H1 (cell line): ENCODE measurements around the gene MIA3. TPM values are rescaled to one million over a fixed set of nuclear protein-coding genes. Genes with fewer than 3 reads are reported as not detected.

ENCODE experiments used
- CTCF ChIA-PET: fragments of 300-600 bp; sonication (Branson Sonifier 250); formaldehyde crosslinking; loops from one replicate; lab custom pipeline; 2021; ENCODE audit not compliant: partially characterized antibody; lab: Charles Lee
- POLR2A ChIA-PET: fragments of 300-600 bp; sonication (Branson Sonifier 250); formaldehyde crosslinking; loops from one replicate; lab custom pipeline; 2021; ENCODE audit warnings: inconsistent platforms; ENCODE audit not compliant: partially characterized antibody; lab: Charles Lee
- DNase-seq, 2 experiments: peaks; one replicate each; pipeline versions ENCODE4 v3.0.0 to v3.0.0-alpha.2; 2010 to 2022; ENCODE audit warnings: low spot score in 2 of 2, low read depth in 1 of 2, mixed read lengths in 1 of 2
- FAIRE-seq: peaks from 2 replicates; lab custom pipeline; 2011; peaks lifted over from hg19 to GRCh38; lab: Jason Lieb, UNC
- H2AFZ ChIP-seq: 2 replicates; pipeline ENCODE4 v1.8.1; 2012; ENCODE audit warnings: low read length, inconsistent platforms
- H2AK5ac ChIP-seq: 2 replicates; pipeline ENCODE4 v1.6.1; 2013; ENCODE audit warnings: low read depth, low read length
- H2BK120ac ChIP-seq: replicated peaks from 2 replicates; pipeline ENCODE3; 2013; ENCODE audit warnings: low read depth, low read length, inconsistent platforms
- H2BK12ac ChIP-seq: 2 replicates; pipeline ENCODE4 v1.6.1; 2013; ENCODE audit warnings: low read depth, low read length
- H2BK15ac ChIP-seq: 2 replicates; pipeline ENCODE4 v1.6.1; 2013; ENCODE audit warnings: low read length
- H2BK20ac ChIP-seq: 2 replicates; pipeline ENCODE4 v1.6.1; 2013; ENCODE audit warnings: low read length
- H2BK5ac ChIP-seq: 2 replicates; pipeline ENCODE4 v1.6.1; 2013; ENCODE audit warnings: low read depth, low read length
- H3K14ac ChIP-seq: 2 replicates; pipeline ENCODE4 v1.6.1; 2013; ENCODE audit warnings: inconsistent platforms; ENCODE audit not compliant: insufficient read length
- H3K18ac ChIP-seq: 2 replicates; pipeline ENCODE4 v1.6.1; 2013; ENCODE audit warnings: low read length; ENCODE audit errors: extremely low read depth
- H3K23ac ChIP-seq: 2 replicates; pipeline ENCODE4 v1.6.1; 2013; ENCODE audit warnings: inconsistent platforms; ENCODE audit not compliant: insufficient read length
- H3K23me2 ChIP-seq: 2 replicates; pipeline ENCODE4 v1.6.1; 2013; ENCODE audit warnings: low read depth, low read length
- H3K27ac ChIP-seq: 2 replicates; pipeline ENCODE4 v1.6.1; 2011; ENCODE audit warnings: low read depth, low read length, inconsistent platforms
- H3K27me3 ChIP-seq, 4 experiments: replicated peaks in 1 of 4; 1 replicate in 1 of 4; 2 replicates in 3 of 4; pipeline versions ENCODE4 v1.6.1 to v1.8.1; 2011 to 2013; ENCODE audit warnings: low read length in 3 of 4, mild to moderate bottlenecking in 3 of 4, inconsistent platforms in 2 of 4, mixed read lengths in 2 of 4, moderate library complexity in 1 of 4; ENCODE audit not compliant: control insufficient read depth in 3 of 4, insufficient read depth in 3 of 4; ENCODE audit errors: extremely low read depth in 1 of 4
- H3K36me3 ChIP-seq, 4 experiments: 2 replicates each; pipeline versions ENCODE4 v1.6.1 to v1.8.1; 2011 to 2013; ENCODE audit warnings: mild to moderate bottlenecking in 4 of 4, low read length in 3 of 4, moderate library complexity in 2 of 4, control low read depth in 1 of 4, inconsistent platforms in 1 of 4; ENCODE audit not compliant: insufficient read depth in 4 of 4, control insufficient read depth in 2 of 4
- H3K4ac ChIP-seq: replicated peaks from 2 replicates; pipeline ENCODE3; 2013; ENCODE audit warnings: low read length, low read depth, mixed read lengths, inconsistent platforms; ENCODE audit not compliant: insufficient read length
- H3K4me1 ChIP-seq, 4 experiments: replicated peaks in 1 of 4; 1 replicate in 1 of 4; 2 replicates in 3 of 4; pipeline versions ENCODE4 v1.6.1 to v1.8.1; 2011 to 2013; ENCODE audit warnings: low read length in 3 of 4, inconsistent platforms in 2 of 4, mixed read lengths in 1 of 4; ENCODE audit not compliant: insufficient read depth in 4 of 4, control insufficient read depth in 3 of 4
- H3K4me2 ChIP-seq, 2 experiments: 2 replicates each; pipeline versions ENCODE4 v1.6.1 to v1.8.1; 2011 to 2013; ENCODE audit warnings: low read depth in 2 of 2, low read length in 2 of 2, control low read depth in 1 of 2, inconsistent platforms in 1 of 2, mild to moderate bottlenecking in 1 of 2; ENCODE audit not compliant: insufficient read depth in 1 of 2
- H3K4me3 ChIP-seq, 4 experiments: fragments of 200-600, 300-600 bp in 1 of 4; sonication (generic), shearing (Covaris generic), sonication (Bioruptor Twin) in 1 of 4; 2 replicates each; pipeline versions ENCODE4 v1.5.1 to v1.8.1; 2011 to 2016; ENCODE audit warnings: low read length in 4 of 4, low read depth in 3 of 4, control low read depth in 2 of 4, inconsistent platforms in 2 of 4, mild to moderate bottlenecking in 2 of 4, mixed read lengths in 1 of 4, moderate library complexity in 1 of 4; ENCODE audit not compliant: insufficient read depth in 2 of 4; ENCODE audit errors: extremely low read depth in 1 of 4
- H3K56ac ChIP-seq: replicated peaks from 2 replicates; pipeline ENCODE3; 2013; ENCODE audit warnings: low read depth, mild to moderate bottlenecking, mixed read lengths, low read length, inconsistent platforms; ENCODE audit not compliant: insufficient read length
- H3K79me1 ChIP-seq: 2 replicates; pipeline ENCODE4 v1.6.1; 2013; ENCODE audit warnings: low read depth, low read length, control low read depth
- H3K79me2 ChIP-seq, 2 experiments: 2 replicates each; pipeline versions ENCODE4 v1.6.1 to v1.8.1; 2012 to 2013; ENCODE audit warnings: low read length in 2 of 2, mild to moderate bottlenecking in 2 of 2, inconsistent platforms in 1 of 2; ENCODE audit not compliant: insufficient read depth in 2 of 2, control insufficient read depth in 1 of 2
- H3K9ac ChIP-seq, 4 experiments: replicated peaks in 1 of 4; 1 replicate in 1 of 4; 2 replicates in 3 of 4; pipeline versions ENCODE4 v1.6.1 to v1.8.1; 2011 to 2013; ENCODE audit warnings: low read depth in 3 of 4, low read length in 3 of 4, control low read depth in 2 of 4, mild to moderate bottlenecking in 2 of 4, moderate library complexity in 2 of 4, inconsistent platforms in 1 of 4; ENCODE audit errors: extremely low read depth in 1 of 4
- H3K9me3 ChIP-seq, 2 experiments: 2 replicates each; pipeline versions ENCODE4 v1.6.1 to v1.8.1; 2012 to 2013; ENCODE audit warnings: mild to moderate bottlenecking in 2 of 2, moderate library complexity in 2 of 2, control low read depth in 1 of 2, inconsistent platforms in 1 of 2, low read depth in 1 of 2, low read length in 1 of 2, mixed read lengths in 1 of 2; ENCODE audit not compliant: insufficient read depth in 2 of 2
- H4K20me1 ChIP-seq, 2 experiments: replicated peaks in 1 of 2; 2 replicates each; pipeline versions ENCODE3 to v1.8.1; 2011 to 2013; ENCODE audit warnings: inconsistent platforms in 2 of 2, low read length in 2 of 2, mild to moderate bottlenecking in 1 of 2; ENCODE audit not compliant: insufficient read depth in 2 of 2, control insufficient read depth in 1 of 2
- H4K5ac ChIP-seq: 2 replicates; pipeline ENCODE4 v1.6.1; 2013; ENCODE audit warnings: low read length, low read depth, mixed read lengths, inconsistent platforms; ENCODE audit not compliant: insufficient read length
- H4K8ac ChIP-seq: 2 replicates; pipeline ENCODE4 v1.8.0; 2013; ENCODE audit warnings: mild to moderate bottlenecking, moderate library complexity, low read length, inconsistent platforms; ENCODE audit not compliant: insufficient read depth; ENCODE audit errors: extremely low read depth
- H4K91ac ChIP-seq: replicated peaks from 2 replicates; pipeline ENCODE3; 2013; ENCODE audit warnings: low read length, mixed read lengths, inconsistent platforms; ENCODE audit not compliant: insufficient read length
- CEBPB ChIP-seq: IDR thresholded peaks from 2 replicates; pipeline ENCODE4 v1.6.1; 2012; ENCODE audit warnings: low read depth, low read length
- CTBP2 ChIP-seq: IDR thresholded peaks from 2 replicates; pipeline ENCODE4 v1.7.0; 2011; ENCODE audit warnings: borderline replicate concordance, mild to moderate bottlenecking, moderate library complexity, mixed read lengths, low read length; ENCODE audit not compliant: insufficient read depth, insufficient read length
- EP300 ChIP-seq, 2 experiments: IDR thresholded peaks; 1 replicate in 1 of 2; 2 replicates in 1 of 2; pipeline ENCODE4 v1.6.1; 2011 to 2012; ENCODE audit warnings: low read depth in 2 of 2, low read length in 2 of 2, mild to moderate bottlenecking in 2 of 2, borderline replicate concordance in 1 of 2, inconsistent platforms in 1 of 2, moderate library complexity in 1 of 2
- HDAC6 ChIP-seq: IDR thresholded peaks from one replicate; pipeline ENCODE4 v1.7.1; 2012; ENCODE audit warnings: low read depth, mild to moderate bottlenecking, inconsistent platforms, low read length, moderate library complexity
- NANOG ChIP-seq: IDR thresholded peaks from 2 replicates; pipeline ENCODE4 v1.6.1; 2011; ENCODE audit warnings: low read length, low read depth, mild to moderate bottlenecking, inconsistent platforms; ENCODE audit not compliant: insufficient read depth, poor library complexity, severe bottlenecking
- RAD21 ChIP-seq, 2 experiments: IDR thresholded peaks in 1 of 2; conservative IDR thresholded peaks in 1 of 2; 2 replicates each; pipeline ENCODE4 v1.6.1; 2011; ENCODE audit warnings: low read depth in 2 of 2, low read length in 2 of 2, improper control_type of control experiment in 1 of 2, inconsistent platforms in 1 of 2, mild to moderate bottlenecking in 1 of 2, moderate library complexity in 1 of 2
- YY1 ChIP-seq: IDR thresholded peaks from 2 replicates; pipeline ENCODE4 v1.6.1; 2011; ENCODE audit warnings: low read depth, mild to moderate bottlenecking, low read length
- WGBS, 2 experiments: shearing (Covaris generic) in 1 of 2; methylation state at CpG; one replicate each; pipeline versions ENCODE4 v1.1.6 to v1.1.7; 2013 to 2015; ENCODE audit warnings: low lambda C conversion rate in 2 of 2, mixed read lengths in 2 of 2, inconsistent platforms in 1 of 2, low coverage in 1 of 2, missing lambda C conversion rate in 1 of 2; ENCODE audit not compliant: insufficient replicate concordance in 2 of 2, insufficient coverage in 1 of 2, insufficient read length in 1 of 2; ENCODE audit errors: extremely low coverage in 1 of 2, missing lambda C conversion rate in 1 of 2; 5-methylcytosine and 5-hydroxymethylcytosine counted together
- polyA plus RNA-seq, 7 experiments: library from polyadenylated mRNA; depleted of rRNA in 3 of 7; stranded (reverse) in 5 of 7; unstranded in 2 of 7; fragments of >200 nt in 5 of 7; fragments of 200-250 nt in 2 of 7; gene quantifications; 1 replicate in 5 of 7; 2 replicates in 1 of 7; 4 replicates in 1 of 7; pipeline versions ENCODE4 v1.2.1 to v1.2.3, GENCODE V29; 2011 to 2013; ENCODE audit warnings: missing spikeins in 2 of 7, mixed read lengths in 2 of 7
- total RNA-seq: library from RNA; stranded (reverse); fragmentation: NEBNext Ultra II Directional; extraction: Animal tissue kit (Norgen Biotek cat#: 25700); gene quantifications from 2 replicates; pipeline ENCODE4 v1.2.1, GENCODE V29; 2021

The MIA3 gene
- total and polyA plus RNA-seq, 2 of the 8 experiments (the other 6 are each of a cell fraction or from before 2014, with no cell fraction given): 69.0 to 105 TPM

DNA sequence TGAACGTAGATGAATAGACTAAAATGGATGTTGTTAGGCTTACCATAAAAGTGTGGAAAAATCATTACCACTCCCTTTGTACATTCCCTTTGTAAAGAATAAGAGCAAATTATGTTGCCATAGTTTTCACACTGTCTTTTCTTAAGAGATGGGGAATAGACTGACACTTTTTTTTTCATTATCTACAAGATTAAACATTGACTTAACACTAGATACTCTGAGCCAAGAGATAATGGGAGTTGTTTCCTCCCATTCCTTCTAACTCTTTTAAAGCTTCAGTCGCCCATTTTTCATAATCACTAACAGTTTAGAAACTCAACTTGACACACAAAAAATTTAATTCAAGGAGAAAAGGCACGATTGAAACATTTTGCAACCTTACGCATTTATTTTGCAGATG lies 84.3 kb downstream of the MIA3 start:
- H4K8ac ChIP-seq: no peak overlapping the region
- H2AFZ ChIP-seq: no peak overlapping the region
- no peak overlapping the region for H2BK15ac ChIP-seq
- no peak overlapping the region for H3K4ac ChIP-seq
- no peak overlapping the region for H3K4me3 ChIP-seq
- H2AK5ac ChIP-seq: no peak overlapping the region
- no peak overlapping the region for H2BK20ac ChIP-seq
- H3K79me2 ChIP-seq: peaks cover 0 to 41% of the 10 kb centered on the region in 2 experiments; a peak in 2 of 4 replicates
- no peak overlapping the region for H3K14ac ChIP-seq
- no peaks in the 10 kb centered on the region for H3K27me3 ChIP-seq
- TF ChIP-seq NANOG: no peak
- TF ChIP-seq HDAC6: no peak
- TF ChIP-seq CEBPB: no peak
- no peak for TF ChIP-seq YY1
- no peak for TF ChIP-seq CTBP2
- no peak for TF ChIP-seq RAD21 (IDR thresholded peaks at IDR 0.05 in 1 of 2, conservative IDR thresholded peaks at IDR 0.05 in 1 of 2; ENCODE audit: low read depth in 2 of 2, low read length in 2 of 2)
- TF ChIP-seq EP300 (IDR thresholded peaks at IDR 0.05; ENCODE audit: borderline replicate concordance in 1 of 2, low read depth in 2 of 2, low read length in 2 of 2): no peak
- CTCF ChIA-PET: interaction anchor here (0.6 kb wide), 1 partner anchor 779 kb away, joined by 3 read pairs; no protein-coding TSS in a partner anchor
- H3K56ac ChIP-seq: no peak overlapping the region
- H3K23me2 ChIP-seq: no peaks in the 10 kb centered on the region
- H3K23ac ChIP-seq: no peak overlapping the region
- WGBS, 2 experiments: 97% methylated on average over 4 of the region's 4 CpGs; no CpG with 5 or more reads in 1 of the 2 experiments
- no peak overlapping the region for H3K27ac ChIP-seq
- no peak overlapping the region for H2BK5ac ChIP-seq
- no peak overlapping the region for H4K91ac ChIP-seq
- H4K5ac ChIP-seq: no peak overlapping the region
- no peaks in the 10 kb centered on the region for H3K4me1 ChIP-seq
- H3K9me3 ChIP-seq: peaks cover 0 to 3% of the 10 kb centered on the region in 2 experiments; a peak in 2 of 4 replicates
- FAIRE-seq (no peak), DNase-seq (no peak)
- H3K79me1 ChIP-seq: no peaks in the 10 kb centered on the region
- H3K9ac ChIP-seq: no peak overlapping the region
- H2BK12ac ChIP-seq: no peak overlapping the region
- POLR2A ChIA-PET: no interaction called here
- peaks cover 0 to 18% (median 8%) of the 10 kb centered on the region in 4 experiments; a peak in 3 of 8 replicates for H3K36me3 ChIP-seq
- no peaks in the 10 kb centered on the region for H4K20me1 ChIP-seq
- no peak overlapping the region for H2BK120ac ChIP-seq
- H3K4me2 ChIP-seq: no peak overlapping the region
- no peak overlapping the region for H3K18ac ChIP-seq
